ENCODE data around the gene GYS1.

GYS1 gene

GRCh38 chr19:48950830-48951519, 42.1 kb downstream of the GYS1 start:
- TF ChIP-seq CTCF (conservative IDR thresholded peaks at IDR 0.05; ENCODE audit: control insufficient read depth, insufficient read depth, low read depth, low read length) = no peak
- DNase-seq (ENCODE audit: low read depth) = no peak
- no peak overlapping the region for H3K4me3 ChIP-seq (ENCODE audit: control insufficient read depth, low read depth, low read length)

GRCh38 chr19:48950159-48950558, 43.0 kb downstream of the GYS1 start:
- no peak for TF ChIP-seq CTCF (conservative IDR thresholded peaks at IDR 0.05; ENCODE audit: control insufficient read depth, insufficient read depth, low read depth, low read length)
- no peak overlapping the region for H3K4me3 ChIP-seq (ENCODE audit: control insufficient read depth, low read depth, low read length)
- no peak for DNase-seq (ENCODE audit: low read depth)

- H3K4me3 ChIP-seq (ENCODE audit: control insufficient read depth, low read depth, low read length) = no peak overlapping the region
- DNase-seq (ENCODE audit: low read depth) = no peak
- no peak for TF ChIP-seq CTCF (conservative IDR thresholded peaks at IDR 0.05; ENCODE audit: control insufficient read depth, insufficient read depth, low read depth, low read length)
Measured at GRCh38 chr19:48947258-48947542, 45.9 kb downstream of the GYS1 start.

GRCh38 chr19:48946463-48947257, 46.4 kb downstream of the GYS1 start:
- H3K4me3 ChIP-seq (ENCODE audit: control insufficient read depth, low read depth, low read length) = no peak overlapping the region
- no peak for TF ChIP-seq CTCF (conservative IDR thresholded peaks at IDR 0.05; ENCODE audit: control insufficient read depth, insufficient read depth, low read depth, low read length)
- DNase-seq (ENCODE audit: low read depth) = no peak

- TF ChIP-seq CTCF (conservative IDR thresholded peaks at IDR 0.05; ENCODE audit: control insufficient read depth, insufficient read depth, low read depth, low read length) = no peak
- H3K4me3 ChIP-seq (ENCODE audit: control insufficient read depth, low read depth, low read length) = no peak overlapping the region
- DNase-seq (ENCODE audit: low read depth) = no peak
Measured at GRCh38 chr19:48945817-48946216, 47.3 kb downstream of the GYS1 start.

- no peak for TF ChIP-seq CTCF (conservative IDR thresholded peaks at IDR 0.05; ENCODE audit: control insufficient read depth, insufficient read depth, low read depth, low read length)
- no peak for DNase-seq (ENCODE audit: low read depth)
- H3K4me3 ChIP-seq (ENCODE audit: control insufficient read depth, low read depth, low read length) = no peak overlapping the region
Measured at GRCh38 chr19:48945415-48945814, 47.7 kb downstream of the GYS1 start.

All from fibroblast of mammary gland (primary cell).